NCI-H748 (cell line): Measurements from ENCODE around the gene PPFIBP1.
"Not testable (repeated sequence)": the region's sequence is repeated elsewhere in the genome, so short reads cannot be mapped to it uniquely, and the experiment has no call there.

Experiments used
- DNase-seq: peaks from one replicate; lab custom pipeline; 2025; ENCODE audit not compliant: unreplicated experiment; lab: John Stamatoyannopoulos, UW

The PPFIBP1 gene

GRCh38 chr12:27703720-27704452 lies 179.9 kb downstream of the PPFIBP1 start:
- peak; percentile 53 for DNase-seq

DNA sequence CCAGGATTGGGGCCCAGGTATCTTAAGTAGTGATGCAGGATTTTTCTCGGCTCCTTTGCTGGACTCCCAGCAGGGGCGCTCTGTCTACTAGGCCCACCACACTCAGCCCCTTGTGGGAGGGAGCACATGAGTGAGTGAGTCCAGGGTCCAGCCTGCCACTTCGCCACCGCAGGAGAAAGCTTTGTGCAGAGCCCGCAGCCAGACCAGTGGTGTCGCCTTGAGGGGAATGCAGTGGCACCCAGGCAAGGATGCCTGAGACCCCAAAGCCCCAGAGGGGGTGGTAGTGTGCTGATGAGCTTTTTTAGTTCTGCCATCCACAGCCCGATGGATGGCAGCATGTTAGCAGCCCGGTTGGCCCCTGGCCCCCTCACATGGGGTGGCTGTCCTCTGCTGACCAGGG lies 181.3 kb downstream of the PPFIBP1 start:
- no peak for DNase-seq

GRCh38 chr12:27707216-27707615 lies 183.2 kb downstream of the PPFIBP1 start:
- DNase-seq: no peak

DNA sequence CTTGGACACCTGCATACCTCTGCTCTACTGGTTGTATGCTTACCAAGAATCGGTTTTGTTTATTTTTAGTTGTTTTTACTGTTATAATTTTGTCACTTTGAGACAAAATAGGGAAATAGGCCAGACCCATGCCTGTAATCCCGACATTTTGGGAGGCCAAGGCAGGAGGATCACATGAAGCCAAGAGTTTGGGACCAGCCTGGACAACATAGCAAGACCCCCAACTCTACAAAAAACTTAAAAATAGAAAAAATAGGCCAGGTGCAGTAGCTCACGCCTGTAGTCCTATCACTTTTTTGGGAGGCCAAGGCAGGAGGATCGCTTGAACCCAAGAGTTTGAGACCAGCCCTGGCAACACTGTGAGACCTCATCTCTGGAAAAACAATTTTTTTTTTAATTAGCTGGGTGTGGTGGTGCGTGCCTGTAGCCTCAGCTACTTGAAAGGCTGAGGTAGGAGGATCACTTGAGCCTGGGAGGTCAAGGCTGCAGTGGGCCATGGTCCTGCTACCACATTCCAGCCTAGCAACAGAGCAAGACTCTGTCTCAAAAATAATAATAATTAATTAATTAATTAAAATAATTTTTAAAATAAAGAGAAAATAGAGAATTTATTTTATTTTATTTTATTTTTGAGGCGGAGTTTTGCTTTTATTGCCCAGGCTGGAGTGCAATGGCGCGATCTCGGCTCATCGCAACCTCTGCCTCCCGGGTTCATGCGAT lies 185.4 kb downstream of the PPFIBP1 start:
- DNase-seq: no peak

- DNase-seq: peak; percentile 32
Observed at GRCh38 chr12:27709932-27710591, 186.1 kb downstream of the PPFIBP1 start.

GRCh38 chr12:27710592-27711316 lies 186.7 kb downstream of the PPFIBP1 start, which contains the start of gene MRPS35:
MRPS35 (plus strand) TSS chr12:27710832; CDS start chr12:27710844, 12 bp downstream.
- peak; percentile 80 for DNase-seq

DNA sequence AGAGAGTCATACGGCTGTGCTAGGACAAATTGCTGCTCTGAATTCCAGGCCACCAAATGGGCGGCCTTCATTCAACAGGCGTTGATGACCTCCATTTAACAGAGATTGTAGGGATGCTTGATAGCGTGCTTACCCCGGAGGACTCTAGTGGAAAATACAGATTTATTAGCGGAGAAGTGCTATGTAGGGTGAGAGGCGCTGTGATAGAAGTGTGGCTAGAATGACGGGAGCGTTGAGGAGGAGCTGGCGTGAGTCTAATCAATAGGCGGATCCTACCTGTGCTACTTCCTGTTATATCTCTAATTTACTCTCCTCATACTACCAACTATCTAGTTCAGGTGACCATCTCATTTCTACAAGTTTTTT lies 187.3 kb downstream of the PPFIBP1 start:
- DNase-seq: peak; percentile 45

- no peak for DNase-seq
Observed at GRCh38 chr12:27711967-27712366, 188.0 kb downstream of the PPFIBP1 start.

GRCh38 chr12:27723212-27723611 lies 199.2 kb downstream of the PPFIBP1 start:
- DNase-seq: no peak

- no peak for DNase-seq
Observed at GRCh38 chr12:27730097-27730588, 206.1 kb downstream of the PPFIBP1 start.

- DNase-seq: no peak
Observed at GRCh38 chr12:27732281-27732680, 208.3 kb downstream of the PPFIBP1 start.

DNA sequence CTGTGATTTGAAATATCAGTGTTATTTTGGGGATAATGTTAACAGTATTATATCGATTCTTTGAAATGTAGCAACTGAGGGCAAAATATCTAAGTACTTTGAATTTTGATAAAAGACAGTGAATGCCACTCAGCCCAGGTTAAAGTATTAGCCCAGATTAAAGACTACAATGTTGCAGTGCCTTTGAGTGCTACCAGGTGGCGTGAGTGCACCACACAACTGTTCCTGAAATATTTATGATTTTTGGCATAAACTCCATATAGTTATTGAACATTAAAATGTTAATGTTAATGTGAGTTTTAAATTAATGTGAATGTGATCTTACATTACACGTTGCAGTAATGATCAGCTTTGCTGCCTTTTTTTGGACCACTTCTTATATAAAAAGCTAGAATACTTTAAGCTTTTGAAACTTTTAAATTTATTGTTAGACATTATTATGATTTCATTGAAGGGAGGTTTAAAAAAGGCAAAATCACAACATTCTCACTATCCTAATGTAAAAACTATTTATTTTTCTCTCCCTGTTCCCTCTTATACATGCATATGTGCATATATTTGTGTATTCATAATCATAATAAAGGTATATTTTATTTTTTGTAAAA lies 209.1 kb downstream of the PPFIBP1 start:
- peak; percentile 8 for DNase-seq

- DNase-seq: no peak
Observed at GRCh38 chr12:27733791-27734190, 209.8 kb downstream of the PPFIBP1 start.

- not testable (repeated sequence) for DNase-seq
Observed at GRCh38 chr12:27734321-27734720, 210.3 kb downstream of the PPFIBP1 start.

DNA sequence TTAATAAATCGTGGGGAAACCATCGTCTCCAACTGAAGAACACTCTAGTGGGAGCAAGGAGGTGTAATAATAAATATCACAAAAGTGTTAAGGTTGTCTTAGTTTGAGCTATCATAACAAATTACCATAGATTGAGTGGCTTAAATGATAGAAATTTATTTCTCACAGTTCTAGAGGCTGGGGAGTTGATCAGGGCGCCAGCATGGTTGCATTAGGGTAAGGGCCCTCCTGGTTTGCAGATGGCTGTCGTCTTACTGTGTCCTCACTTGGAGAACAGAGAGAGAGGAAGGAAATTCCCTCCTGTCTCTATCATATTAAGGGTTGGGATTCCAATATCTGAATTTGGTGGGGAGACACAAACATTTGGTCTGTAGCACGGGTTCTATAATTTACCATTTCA lies 219.6 kb downstream of the PPFIBP1 start:
- DNase-seq: no peak
